ENCODE results near the gene PAPOLG.

Gene PAPOLG

GRCh38 chr2:60806595-60806987, 50.5 kb downstream of the PAPOLG start:
- TF ChIP-seq EZH2 (IDR thresholded peaks at IDR 0.05; ENCODE audit: borderline replicate concordance, low read length) (no peak), CTCF (IDR thresholded peaks at IDR 0.05; ENCODE audit: low read length) (no peak)
- peaks cover 7% of the 10 kb centered on the region; the same call in 1 of the 2 replicates for H3F3A ChIP-seq (ENCODE audit: insufficient read depth, low read length)
- peak overlapping the region; percentile 32; the same call in 1 of the 2 replicates for H3K4me2 ChIP-seq (ENCODE audit: low read length)
- H3K27me3 ChIP-seq (ENCODE audit: insufficient read depth, low read length), result no peaks in the 10 kb centered on the region
- H3K9ac ChIP-seq (ENCODE audit: low read length), result peak overlapping the region; percentile 18; the same call in 1 of the 2 replicates
- H3K9me2 ChIP-seq (ENCODE audit: low read depth, low read length), result no peaks in the 10 kb centered on the region
- H3K4me1 ChIP-seq (ENCODE audit: insufficient read depth, low read length, severe bottlenecking), result peaks cover 51% of the 10 kb centered on the region
- no peaks in the 10 kb centered on the region for H3K79me2 ChIP-seq (ENCODE audit: insufficient read depth, low read length)
- H3K4me3 ChIP-seq (ENCODE audit: low read depth, low read length, poor library complexity, severe bottlenecking), result no peak overlapping the region
- H3K27ac ChIP-seq (ENCODE audit: low read depth, low read length, poor library complexity, severe bottlenecking), result peak overlapping the region; percentile 87
- H3K36me3 ChIP-seq (ENCODE audit: insufficient read depth, low read length), result peaks cover 9% of the 10 kb centered on the region; the same call in 1 of the 2 replicates
- H2AFZ ChIP-seq (ENCODE audit: low read length), result no peak overlapping the region
- no peaks in the 10 kb centered on the region for H4K20me1 ChIP-seq (ENCODE audit: insufficient read depth, low read length)
- no peaks in the 10 kb centered on the region for H3K9me3 ChIP-seq (ENCODE audit: low read length)

- H3K4me2 ChIP-seq (ENCODE audit: low read length), result peak overlapping the region; percentile 32; the same call in 1 of the 2 replicates
- H3K79me2 ChIP-seq (ENCODE audit: insufficient read depth, low read length), result no peaks in the 10 kb centered on the region
- peaks cover 51% of the 10 kb centered on the region for H3K4me1 ChIP-seq (ENCODE audit: insufficient read depth, low read length, severe bottlenecking)
- H3F3A ChIP-seq (ENCODE audit: insufficient read depth, low read length), result peaks cover 7% of the 10 kb centered on the region; the same call in 1 of the 2 replicates
- H2AFZ ChIP-seq (ENCODE audit: low read length), result no peak overlapping the region
- peak overlapping the region; percentile 18; the same call in 1 of the 2 replicates for H3K9ac ChIP-seq (ENCODE audit: low read length)
- H3K27ac ChIP-seq (ENCODE audit: low read depth, low read length, poor library complexity, severe bottlenecking), result peak overlapping the region; percentile 87
- peaks cover 4% of the 10 kb centered on the region; the same call in 1 of the 2 replicates for H3K36me3 ChIP-seq (ENCODE audit: insufficient read depth, low read length)
- H3K27me3 ChIP-seq (ENCODE audit: insufficient read depth, low read length), result no peaks in the 10 kb centered on the region
- no peaks in the 10 kb centered on the region for H3K9me2 ChIP-seq (ENCODE audit: low read depth, low read length)
- H3K4me3 ChIP-seq (ENCODE audit: low read depth, low read length, poor library complexity, severe bottlenecking), result no peak overlapping the region
- H3K9me3 ChIP-seq (ENCODE audit: low read length), result no peaks in the 10 kb centered on the region
- no peak for TF ChIP-seq CTCF (IDR thresholded peaks at IDR 0.05; ENCODE audit: low read length)
- TF ChIP-seq EZH2 (IDR thresholded peaks at IDR 0.05; ENCODE audit: borderline replicate concordance, low read length), result no peak
- H4K20me1 ChIP-seq (ENCODE audit: insufficient read depth, low read length), result no peaks in the 10 kb centered on the region
Measured at GRCh38 chr2:60806988-60807681, 51.1 kb downstream of the PAPOLG start.

GRCh38 chr2:60808330-60808801, 52.3 kb downstream of the PAPOLG start:
- Histone ChIP-seq H2AFZ (ENCODE audit: low read length) (no peak overlapping the region), H3K4me1 (ENCODE audit: insufficient read depth, low read length, severe bottlenecking) (peaks cover 51% of the 10 kb centered on the region)

More at GRCh38 chr2:60808330-60808801, 52.3 kb downstream of the PAPOLG start:
- no peaks in the 10 kb centered on the region for H4K20me1 ChIP-seq (ENCODE audit: insufficient read depth, low read length)
- H3K4me2 ChIP-seq (ENCODE audit: low read length), result no peak overlapping the region
- peak overlapping the region; percentile 71 for H3K27ac ChIP-seq (ENCODE audit: low read depth, low read length, poor library complexity, severe bottlenecking)
- no peak overlapping the region for H3K9ac ChIP-seq (ENCODE audit: low read length)
- H3K9me3 ChIP-seq (ENCODE audit: low read length), result no peaks in the 10 kb centered on the region
- H3K27me3 ChIP-seq (ENCODE audit: insufficient read depth, low read length), result no peaks in the 10 kb centered on the region
- TF ChIP-seq EZH2 (IDR thresholded peaks at IDR 0.05; ENCODE audit: borderline replicate concordance, low read length), result no peak
- no peak for TF ChIP-seq CTCF (IDR thresholded peaks at IDR 0.05; ENCODE audit: low read length)
- H3K36me3 ChIP-seq (ENCODE audit: insufficient read depth, low read length), result no peaks in the 10 kb centered on the region
- H3K4me3 ChIP-seq (ENCODE audit: low read depth, low read length, poor library complexity, severe bottlenecking), result no peak overlapping the region
- H3K79me2 ChIP-seq (ENCODE audit: insufficient read depth, low read length), result no peaks in the 10 kb centered on the region
- H3K9me2 ChIP-seq (ENCODE audit: low read depth, low read length), result no peaks in the 10 kb centered on the region
- H3F3A ChIP-seq (ENCODE audit: insufficient read depth, low read length), result peaks cover 7% of the 10 kb centered on the region; the same call in 1 of the 2 replicates

Data from OCI-LY1 (cell line).